PC-9 (cell line): ENCODE results near the gene ADGRG7.

ENCODE experiments used
- CTCF ChIP-seq: fragments of 200-600 bp; sonication (generic); conservative IDR thresholded peaks from 2 replicates; pipeline ENCODE4 v1.6.1; 2017; ENCODE audit warnings: mixed run types, antibody characterized with exemption, mild to moderate bottlenecking, moderate library complexity
- EZH2 ChIP-seq: fragments of 200-600 bp; sonication (generic); IDR thresholded peaks from 2 replicates; pipeline ENCODE4 v1.8.0; 2017; ENCODE audit warnings: antibody characterized with exemption, low read depth

- TF ChIP-seq CTCF: no peak
- no peak for TF ChIP-seq EZH2
These were observed 31.9 kb upstream of the ADGRG7 start for GRCh38 chr3:100577382-100578008.
